ENCODE data around the gene ZBTB16.

DNA sequence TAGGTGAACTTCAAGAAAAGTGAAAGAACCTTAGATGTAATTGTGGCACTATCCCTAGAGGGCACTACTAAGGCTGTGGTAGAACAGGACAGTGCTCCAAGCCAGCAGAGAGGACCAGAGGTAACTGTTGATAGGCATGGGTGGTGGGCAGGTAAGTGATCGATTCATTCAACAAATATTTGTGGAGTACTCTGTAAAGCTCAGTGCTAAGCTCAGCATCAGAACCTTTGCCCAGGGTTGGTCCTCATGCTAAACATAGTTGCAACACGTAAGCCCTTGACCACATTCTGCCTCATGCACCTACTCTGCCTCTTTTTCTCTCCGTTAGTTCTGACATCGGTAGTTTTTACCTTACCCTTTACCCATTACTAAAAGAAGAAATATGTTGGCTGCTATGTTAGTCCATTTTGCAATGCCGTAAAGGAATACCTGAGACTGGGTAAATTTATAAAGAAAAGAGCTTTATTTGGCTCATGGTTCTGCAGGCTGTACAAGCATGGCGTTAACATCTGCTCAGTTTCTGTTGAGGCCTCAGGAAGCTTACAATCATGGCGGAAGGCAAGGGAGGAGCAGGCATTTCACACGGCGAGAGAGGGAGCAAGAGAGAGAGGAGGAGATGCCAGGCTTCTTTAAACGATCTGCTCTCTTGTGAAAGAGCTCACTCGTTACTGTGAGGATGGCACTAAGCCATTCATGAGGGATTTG, 218.3 kb downstream of the ZBTB16 start:
- no peak for TF ChIP-seq POLR2A (IDR thresholded peaks at IDR 0.05)
- TF ChIP-seq, protein P1, sequence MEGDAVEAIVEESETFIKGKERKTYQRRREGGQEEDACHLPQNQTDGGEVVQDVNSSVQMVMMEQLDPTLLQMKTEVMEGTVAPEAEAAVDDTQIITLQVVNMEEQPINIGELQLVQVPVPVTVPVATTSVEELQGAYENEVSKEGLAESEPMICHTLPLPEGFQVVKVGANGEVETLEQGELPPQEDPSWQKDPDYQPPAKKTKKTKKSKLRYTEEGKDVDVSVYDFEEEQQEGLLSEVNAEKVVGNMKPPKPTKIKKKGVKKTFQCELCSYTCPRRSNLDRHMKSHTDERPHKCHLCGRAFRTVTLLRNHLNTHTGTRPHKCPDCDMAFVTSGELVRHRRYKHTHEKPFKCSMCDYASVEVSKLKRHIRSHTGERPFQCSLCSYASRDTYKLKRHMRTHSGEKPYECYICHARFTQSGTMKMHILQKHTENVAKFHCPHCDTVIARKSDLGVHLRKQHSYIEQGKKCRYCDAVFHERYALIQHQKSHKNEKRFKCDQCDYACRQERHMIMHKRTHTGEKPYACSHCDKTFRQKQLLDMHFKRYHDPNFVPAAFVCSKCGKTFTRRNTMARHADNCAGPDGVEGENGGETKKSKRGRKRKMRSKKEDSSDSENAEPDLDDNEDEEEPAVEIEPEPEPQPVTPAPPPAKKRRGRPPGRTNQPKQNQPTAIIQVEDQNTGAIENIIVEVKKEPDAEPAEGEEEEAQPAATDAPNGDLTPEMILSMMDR (IDR thresholded peaks at IDR 0.05), result no peak

Measured in testis (tissue), 2 donors.